Activated B cell treated with CpG ODN at 0.5 μM for 24 hours (primary cell): ENCODE data around the gene RMI2. TPM values are rescaled to one million over a fixed set of nuclear protein-coding genes. Genes with fewer than 3 reads are reported as not detected.
A peak's percentile ranks its signal among the peaks of the same experiment; 100 is the strongest.

Experiments
- ATAC-seq: fragments of 200-7000 bp; cut with Tn5 transposase; one replicate; pipeline ENCODE4 v1.10.0; 2021; ENCODE audit warnings: low read depth, mild to moderate bottlenecking, moderate library complexity
- CTCF ChIA-PET: fragments of 350-600 bp; sonication (Branson Sonifier 250); formaldehyde crosslinking; loops from one replicate; lab custom pipeline; 2021; ENCODE audit warnings: antibody characterized with exemption; lab: Charles Lee
- POLR2A ChIA-PET: fragments of 350-600 bp; sonication (Branson Sonifier 250); formaldehyde crosslinking; loops from one replicate; lab custom pipeline; 2021; ENCODE audit warnings: antibody characterized with exemption; lab: Charles Lee
- DNase-seq: peaks from one replicate; pipeline ENCODE4 v3.0.0; 2022
- H3K27ac Mint-ChIP-seq: one replicate; pipeline ENCODE4 v1.8.0; 2020; ENCODE audit warnings: mixed read lengths
- H3K27me3 Mint-ChIP-seq: one replicate; pipeline ENCODE4 v1.8.0; 2021; ENCODE audit warnings: mixed read lengths
- H3K36me3 Mint-ChIP-seq: one replicate; pipeline ENCODE4 v1.8.0; 2021; ENCODE audit warnings: low read depth, mixed read lengths
- H3K4me1 Mint-ChIP-seq: one replicate; pipeline ENCODE4 v1.8.0; 2021; ENCODE audit warnings: mixed read lengths
- H3K4me3 Mint-ChIP-seq: one replicate; pipeline ENCODE4 v1.8.0; 2020; ENCODE audit warnings: mild to moderate bottlenecking, mixed read lengths
- H3K9me3 Mint-ChIP-seq: one replicate; pipeline ENCODE4 v1.8.0; 2020; ENCODE audit warnings: mixed read lengths
- intact Hi-C: fragments of 100-400 bp; cut with micrococcal nuclease; formaldehyde crosslinking; loops from one replicate; pipeline ENCODE4 v1.15.1; 2024
- total RNA-seq: library from RNA; stranded (reverse); gene quantifications from 2 replicates; pipeline ENCODE4 v1.2.3, GENCODE V29; 2022
- TF ChIP-seq, protein P1 (sequence below): fragments of 200-600 bp; IDR thresholded peaks from one replicate; pipeline ENCODE4 v1.8.0; 2022; ENCODE audit warnings: antibody characterized with exemption, mild to moderate bottlenecking

Gene RMI2
- total RNA-seq, 1 donor from 2014 or later, result 8.1 TPM

DNA sequence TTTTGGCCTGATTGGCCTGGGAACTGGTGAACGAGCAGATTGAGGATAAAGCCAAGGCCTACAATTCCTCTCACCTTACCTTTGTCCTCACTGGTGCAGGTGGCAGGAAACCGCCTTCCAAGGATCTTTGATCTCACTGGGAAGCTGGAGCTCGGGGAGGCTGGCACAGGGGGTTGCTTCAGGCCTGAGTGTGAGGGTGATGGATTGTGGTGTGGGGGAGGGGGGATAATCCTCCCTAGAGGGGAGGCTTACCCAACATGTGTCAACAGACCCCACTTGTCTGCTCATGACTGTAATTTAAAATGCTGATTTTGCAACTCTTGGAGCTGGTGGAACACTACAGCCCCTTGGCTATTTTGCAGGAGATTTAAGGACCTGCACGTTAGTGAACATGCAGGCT is 4.5 kb upstream of the RMI2 start:
- POLR2A ChIA-PET, result interaction anchor here (1.0 kb wide), 1 partner anchor 14 kb away, joined by 4 read pairs; no protein-coding TSS in a partner anchor
- Mint-ChIP-seq H3K4me3 (no peak overlapping the region), H3K9me3 (no peaks in the 10 kb centered on the region), H3K27me3 (no peaks in the 10 kb centered on the region), H3K4me1 (peaks cover 12% of the 10 kb centered on the region), H3K27ac (no peak overlapping the region), H3K36me3 (no peaks in the 10 kb centered on the region)
- intact Hi-C loops, result no loop called here
- CTCF ChIA-PET, result no interaction called here
- TF ChIP-seq, protein P1, sequence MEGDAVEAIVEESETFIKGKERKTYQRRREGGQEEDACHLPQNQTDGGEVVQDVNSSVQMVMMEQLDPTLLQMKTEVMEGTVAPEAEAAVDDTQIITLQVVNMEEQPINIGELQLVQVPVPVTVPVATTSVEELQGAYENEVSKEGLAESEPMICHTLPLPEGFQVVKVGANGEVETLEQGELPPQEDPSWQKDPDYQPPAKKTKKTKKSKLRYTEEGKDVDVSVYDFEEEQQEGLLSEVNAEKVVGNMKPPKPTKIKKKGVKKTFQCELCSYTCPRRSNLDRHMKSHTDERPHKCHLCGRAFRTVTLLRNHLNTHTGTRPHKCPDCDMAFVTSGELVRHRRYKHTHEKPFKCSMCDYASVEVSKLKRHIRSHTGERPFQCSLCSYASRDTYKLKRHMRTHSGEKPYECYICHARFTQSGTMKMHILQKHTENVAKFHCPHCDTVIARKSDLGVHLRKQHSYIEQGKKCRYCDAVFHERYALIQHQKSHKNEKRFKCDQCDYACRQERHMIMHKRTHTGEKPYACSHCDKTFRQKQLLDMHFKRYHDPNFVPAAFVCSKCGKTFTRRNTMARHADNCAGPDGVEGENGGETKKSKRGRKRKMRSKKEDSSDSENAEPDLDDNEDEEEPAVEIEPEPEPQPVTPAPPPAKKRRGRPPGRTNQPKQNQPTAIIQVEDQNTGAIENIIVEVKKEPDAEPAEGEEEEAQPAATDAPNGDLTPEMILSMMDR, result no peak
- no peak for DNase-seq
- no peak for ATAC-seq

DNA sequence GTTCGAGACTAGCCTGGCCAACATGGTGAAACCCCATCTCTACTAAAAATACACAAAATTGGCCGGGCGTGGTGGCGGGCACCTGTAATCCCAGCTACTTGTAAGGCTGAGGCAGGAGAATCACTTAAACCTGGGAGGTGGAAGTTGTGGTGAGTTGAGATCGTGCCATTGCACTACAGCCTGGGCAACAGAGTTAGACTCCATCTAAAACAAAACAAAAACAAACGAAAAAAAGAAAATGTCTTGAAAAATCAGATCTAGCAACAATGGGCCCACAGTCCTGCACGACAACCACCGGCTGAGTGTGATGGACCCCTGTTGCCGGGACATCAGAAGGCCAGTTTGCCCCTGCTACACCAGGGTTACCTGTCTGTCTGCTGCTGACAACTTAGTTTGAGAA is 3.9 kb upstream of the RMI2 start:
- no peaks in the 10 kb centered on the region for H3K36me3 Mint-ChIP-seq
- peaks cover 18% of the 10 kb centered on the region for H3K4me1 Mint-ChIP-seq
- no peak overlapping the region for H3K4me3 Mint-ChIP-seq
- H3K27me3 Mint-ChIP-seq, result no peaks in the 10 kb centered on the region
- TF ChIP-seq, protein P1, result no peak
- ChIA-PET CTCF (no interaction called here), POLR2A (no interaction called here)
- H3K27ac Mint-ChIP-seq, result no peak overlapping the region
- no peaks in the 10 kb centered on the region for H3K9me3 Mint-ChIP-seq
- no peak for DNase-seq
- intact Hi-C loops, result no loop called here
- ATAC-seq, result no peak

DNA sequence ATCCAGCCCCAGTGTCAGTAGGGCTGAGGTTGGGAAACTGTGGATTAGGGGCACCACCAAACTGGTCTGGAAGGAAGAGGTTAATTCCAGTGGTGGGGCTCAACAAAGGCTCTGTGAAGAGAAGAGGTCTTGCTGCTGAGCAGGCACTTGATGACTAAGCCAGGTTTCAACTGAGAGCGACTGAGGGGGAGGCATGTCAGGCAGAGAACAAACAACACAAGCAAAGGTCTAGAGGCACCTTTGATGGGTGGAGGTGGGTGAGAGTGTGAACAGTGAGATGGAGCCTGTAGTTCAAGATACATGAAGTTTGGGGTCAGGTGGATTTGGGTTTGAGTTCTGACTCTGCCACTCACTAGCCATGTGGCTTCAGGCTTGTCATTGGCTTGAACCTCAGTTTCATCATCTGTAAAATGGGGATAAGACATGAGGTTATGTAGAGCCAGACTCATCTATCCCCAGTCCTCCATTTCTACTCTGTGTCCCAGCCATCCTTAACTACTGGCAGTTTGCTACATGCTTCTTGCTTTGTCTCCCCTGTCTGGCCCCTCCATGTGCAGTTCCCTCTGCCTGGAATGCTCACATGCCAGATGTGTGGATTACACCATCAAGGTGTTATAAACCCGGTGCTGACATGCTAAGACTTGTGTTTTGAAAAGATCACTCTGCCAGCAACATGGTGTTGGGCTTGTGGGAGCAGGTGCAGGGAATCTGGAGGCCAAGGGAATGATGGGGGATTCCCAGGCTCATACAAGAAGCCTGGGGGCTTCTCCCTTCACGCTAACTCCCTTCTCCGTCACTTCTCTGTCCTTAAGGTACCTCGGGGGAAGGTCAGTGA is 3.0 kb upstream of the RMI2 start:
- POLR2A ChIA-PET, result no interaction called here
- Mint-ChIP-seq H3K4me3 (no peak overlapping the region), H3K4me1 (peaks cover 26% of the 10 kb centered on the region), H3K27me3 (no peaks in the 10 kb centered on the region), H3K9me3 (no peaks in the 10 kb centered on the region), H3K36me3 (no peaks in the 10 kb centered on the region), H3K27ac (no peak overlapping the region)
- ATAC-seq, result no peak
- intact Hi-C loops, result no loop called here
- TF ChIP-seq, protein P1, result no peak
- CTCF ChIA-PET, result no interaction called here
- no peak for DNase-seq

DNA sequence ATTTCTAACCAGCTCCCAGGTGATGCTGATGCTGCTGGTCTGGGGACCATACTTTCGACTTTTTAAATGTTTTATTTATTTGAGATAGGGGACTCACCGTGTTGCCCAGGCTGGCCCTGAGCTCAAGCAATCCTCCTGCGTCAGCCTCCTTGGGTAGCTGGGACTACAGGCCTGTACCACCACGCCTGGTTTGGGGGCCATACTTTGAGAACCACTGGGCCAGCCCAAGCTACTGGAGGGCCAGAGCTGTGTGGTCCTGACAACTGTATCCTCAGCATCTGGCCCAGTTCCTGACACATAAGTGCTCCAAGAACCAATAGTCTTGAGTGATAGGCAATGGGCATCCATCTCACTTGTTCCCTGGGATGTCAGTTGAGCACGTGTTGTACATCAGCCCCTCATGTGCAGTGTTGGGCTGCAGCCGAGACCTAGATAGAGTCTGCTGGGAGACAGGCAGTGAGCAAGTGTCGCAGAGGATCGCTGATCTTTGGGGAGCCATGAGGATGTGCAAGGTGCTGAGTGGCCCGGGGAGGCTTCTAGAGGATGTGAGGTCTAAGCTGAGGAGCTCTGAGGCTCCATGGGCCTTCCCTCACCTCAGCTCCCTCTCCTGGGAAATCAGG is 1.6 kb downstream of the RMI2 start:
- TF ChIP-seq, protein P1, result no peak
- POLR2A ChIA-PET, result interaction anchor here (1.2 to 12.5 kb wide), 8 partner anchors 8 to 90 kb away, joined by 3 to 252 read pairs (median 6); partner anchors contain the start of gene SOCS1
- DNase-seq (no peak), ATAC-seq (no peak)
- Mint-ChIP-seq H3K9me3 (no peaks in the 10 kb centered on the region), H3K36me3 (peaks cover 10% of the 10 kb centered on the region), H3K4me1 (peaks cover 50% of the 10 kb centered on the region), H3K27ac (no peak overlapping the region), H3K27me3 (no peaks in the 10 kb centered on the region), H3K4me3 (peak overlapping the region; percentile 82)
- CTCF ChIA-PET, result no interaction called here
- intact Hi-C loops, result no loop called here

DNA sequence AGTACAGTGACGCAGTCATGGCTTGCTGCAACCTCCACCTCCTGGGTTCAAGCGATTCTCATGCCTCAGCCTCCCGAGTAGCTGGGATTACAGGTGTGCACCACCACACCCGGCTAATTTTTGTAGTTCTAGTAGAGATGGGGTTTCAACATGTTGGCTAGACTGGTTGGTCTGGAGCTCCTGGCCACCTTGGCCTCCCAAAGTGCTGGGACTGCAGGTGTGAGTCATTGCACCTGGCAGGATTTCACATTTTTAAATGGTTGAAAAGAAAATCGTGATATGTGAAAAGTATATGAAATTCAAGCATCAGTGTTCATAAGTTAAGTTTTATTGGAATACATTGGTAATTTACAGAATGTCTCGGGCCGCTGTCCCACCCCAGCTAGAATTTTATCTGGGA is 2.6 kb downstream of the RMI2 start:
- H3K9me3 Mint-ChIP-seq, result no peaks in the 10 kb centered on the region
- CTCF ChIA-PET, result interaction anchor here (0.9 to 2.0 kb wide), 2 partner anchors 10 to 92 kb away, joined by 3 to 8 read pairs; partner anchors contain the start of gene SOCS1
- ATAC-seq (no peak), DNase-seq (no peak)
- POLR2A ChIA-PET, result interaction anchor here (0.5 to 12.5 kb wide), 5 partner anchors 20 to 91 kb away, joined by 3 to 252 read pairs (median 8); partner anchors contain the start of gene SOCS1
- TF ChIP-seq, protein P1, result no peak
- H3K27ac Mint-ChIP-seq, result no peak overlapping the region
- no peak overlapping the region for H3K4me3 Mint-ChIP-seq
- H3K36me3 Mint-ChIP-seq, result peaks cover 12% of the 10 kb centered on the region
- no peaks in the 10 kb centered on the region for H3K27me3 Mint-ChIP-seq
- H3K4me1 Mint-ChIP-seq, result peaks cover 52% of the 10 kb centered on the region
- intact Hi-C loops, result no loop called here
